Endodermal cell (in vitro differentiated cells): ENCODE results near the gene CEP135. TPM values are rescaled to one million over a fixed set of nuclear protein-coding genes. Genes with fewer than 3 reads are reported as not detected.

Experiments used
- DNase-seq: peaks from one replicate; pipeline ENCODE4 v3.0.0-alpha.2; 2017
- H3K27ac ChIP-seq: 2 replicates; pipeline ENCODE4 v1.5.1; 2013; ENCODE audit warnings: mild to moderate bottlenecking, low read depth, low read length, moderate library complexity
- H3K27me3 ChIP-seq: 2 replicates; pipeline ENCODE4 v1.6.1; 2013; ENCODE audit warnings: mild to moderate bottlenecking, low read length, moderate library complexity; ENCODE audit not compliant: insufficient read depth, control insufficient read depth, poor library complexity, severe bottlenecking
- H3K36me3 ChIP-seq: 2 replicates; pipeline ENCODE4 v1.7.0; 2013; ENCODE audit warnings: mild to moderate bottlenecking, low read length, moderate library complexity; ENCODE audit not compliant: control insufficient read depth, insufficient read depth
- H3K4me1 ChIP-seq: one replicate; pipeline ENCODE4 v1.7.0; 2013; ENCODE audit warnings: low read length; ENCODE audit not compliant: control insufficient read depth, insufficient read depth
- H3K4me3 ChIP-seq: 2 replicates; pipeline ENCODE4 v1.5.1; 2013; ENCODE audit warnings: mild to moderate bottlenecking, low read length, moderate library complexity
- H3K9ac ChIP-seq: 2 replicates; pipeline ENCODE4 v1.6.1; 2013; ENCODE audit warnings: mild to moderate bottlenecking, low read length, moderate library complexity; ENCODE audit not compliant: poor library complexity, severe bottlenecking; ENCODE audit errors: extremely low read depth
- H3K9me3 ChIP-seq: 2 replicates; pipeline ENCODE4 v1.6.1; 2013; ENCODE audit warnings: mild to moderate bottlenecking, low read length, moderate library complexity; ENCODE audit not compliant: control insufficient read depth
- H3K27ac Mint-ChIP-seq: 2 replicates; pipeline ENCODE4 v1.8.0; 2020; ENCODE audit warnings: mixed read lengths
- H3K27me3 Mint-ChIP-seq: 2 replicates; pipeline ENCODE4 v1.8.0; 2021; ENCODE audit warnings: mild to moderate bottlenecking, mixed read lengths; ENCODE audit not compliant: insufficient read depth
- H3K36me3 Mint-ChIP-seq: 2 replicates; pipeline ENCODE4 v1.8.0; 2020; ENCODE audit warnings: low read depth, mixed read lengths
- H3K4me1 Mint-ChIP-seq: 2 replicates; pipeline ENCODE4 v1.8.0; 2020; ENCODE audit warnings: mixed read lengths
- H3K4me3 Mint-ChIP-seq: 2 replicates; pipeline ENCODE4 v1.8.0; 2020; ENCODE audit warnings: mild to moderate bottlenecking, moderate library complexity, mixed read lengths
- H3K9me3 Mint-ChIP-seq: 2 replicates; pipeline ENCODE4 v1.8.0; 2020; ENCODE audit warnings: mild to moderate bottlenecking, mixed read lengths
- CTCF ChIP-seq: fragments of 200-600 bp; sonication (generic); conservative IDR thresholded peaks from 2 replicates; pipeline ENCODE4 v1.5.0; 2021; ENCODE audit warnings: antibody characterized with exemption, mild to moderate bottlenecking
- WGBS, 2 experiments: methylation state at CpG; one replicate each; pipeline versions ENCODE4 v1.1.5 to v1.1.7; 2013; ENCODE audit warnings: missing lambda C conversion rate in 2 of 2, mixed read lengths in 1 of 2; ENCODE audit not compliant: insufficient coverage in 1 of 2, insufficient read length in 1 of 2; 5-methylcytosine and 5-hydroxymethylcytosine counted together
- total RNA-seq, 2 donors: library from RNA; stranded (reverse); fragmentation: NEBNext Ultra II Directional in 1 of 2; extraction: Animal tissue kit (Norgen Biotek cat#: 25700) in 1 of 2; gene quantifications; 2 replicates in 1 of 2; 3 replicates in 1 of 2; pipeline ENCODE4 v1.2.1, GENCODE V29; 2021

The CEP135 gene
- total RNA-seq, 2 donors from 2014 or later = 28.0 to 37.4 TPM

- H3K9me3 Mint-ChIP-seq = no peaks in the 10 kb centered on the region
- peaks cover 40% of the 10 kb centered on the region for H3K36me3 Mint-ChIP-seq
- H3K9me3 ChIP-seq = no peaks in the 10 kb centered on the region
- H3K4me3 Mint-ChIP-seq = no peak overlapping the region
- H3K27me3 ChIP-seq = peaks cover 17% of the 10 kb centered on the region
- no peak overlapping the region for H3K27ac ChIP-seq
- H3K27ac Mint-ChIP-seq = no peak overlapping the region
- H3K4me1 Mint-ChIP-seq = peaks cover 13% of the 10 kb centered on the region
- WGBS, 2 experiments = 87 to 97% methylated on average over 3 of the region's 3 CpGs
- H3K4me1 ChIP-seq = peaks cover 4% of the 10 kb centered on the region
- no peak for DNase-seq
- H3K27me3 Mint-ChIP-seq = no peaks in the 10 kb centered on the region
- no peak overlapping the region for H3K9ac ChIP-seq
- H3K4me3 ChIP-seq = no peak overlapping the region
- peaks cover 37% of the 10 kb centered on the region for H3K36me3 ChIP-seq
- no peak for TF ChIP-seq CTCF
These were observed 30.8 kb downstream of the CEP135 start for GRCh38 chr4:55979562-55979961.

GRCh38 chr4:55980725-55981124 lies 32.0 kb downstream of the CEP135 start:
- Histone ChIP-seq H3K4me3 (no peak overlapping the region), H3K27me3 (peaks cover 22% of the 10 kb centered on the region), H3K27ac (no peak overlapping the region), H3K9ac (no peak overlapping the region), H3K36me3 (peaks cover 30% of the 10 kb centered on the region), H3K4me1 (peaks cover 4% of the 10 kb centered on the region), H3K9me3 (no peaks in the 10 kb centered on the region)
- 92 to 100% methylated on average over 1 to 3 of the region's 3 CpGs for WGBS, 2 experiments
- Mint-ChIP-seq H3K27ac (peak overlapping the region; percentile 32), H3K4me1 (peaks cover 13% of the 10 kb centered on the region), H3K4me3 (no peak overlapping the region), H3K9me3 (no peaks in the 10 kb centered on the region), H3K27me3 (no peaks in the 10 kb centered on the region), H3K36me3 (peaks cover 38% of the 10 kb centered on the region)
- TF ChIP-seq CTCF = no peak
- no peak for DNase-seq

GRCh38 chr4:55982976-55983375 lies 34.2 kb downstream of the CEP135 start:
- Histone ChIP-seq H3K9me3 (no peaks in the 10 kb centered on the region), H3K9ac (no peak overlapping the region), H3K4me1 (peaks cover 4% of the 10 kb centered on the region), H3K27me3 (peaks cover 22% of the 10 kb centered on the region), H3K4me3 (no peak overlapping the region), H3K27ac (no peak overlapping the region), H3K36me3 (peaks cover 42% of the 10 kb centered on the region)
- no peak for DNase-seq
- Mint-ChIP-seq H3K4me3 (no peak overlapping the region), H3K9me3 (no peaks in the 10 kb centered on the region), H3K4me1 (peaks cover 13% of the 10 kb centered on the region), H3K27ac (peak overlapping the region; percentile 74), H3K27me3 (no peaks in the 10 kb centered on the region), H3K36me3 (peaks cover 53% of the 10 kb centered on the region)
- no peak for TF ChIP-seq CTCF
